ENCODE measurements around the gene ACTL9.

DNA sequence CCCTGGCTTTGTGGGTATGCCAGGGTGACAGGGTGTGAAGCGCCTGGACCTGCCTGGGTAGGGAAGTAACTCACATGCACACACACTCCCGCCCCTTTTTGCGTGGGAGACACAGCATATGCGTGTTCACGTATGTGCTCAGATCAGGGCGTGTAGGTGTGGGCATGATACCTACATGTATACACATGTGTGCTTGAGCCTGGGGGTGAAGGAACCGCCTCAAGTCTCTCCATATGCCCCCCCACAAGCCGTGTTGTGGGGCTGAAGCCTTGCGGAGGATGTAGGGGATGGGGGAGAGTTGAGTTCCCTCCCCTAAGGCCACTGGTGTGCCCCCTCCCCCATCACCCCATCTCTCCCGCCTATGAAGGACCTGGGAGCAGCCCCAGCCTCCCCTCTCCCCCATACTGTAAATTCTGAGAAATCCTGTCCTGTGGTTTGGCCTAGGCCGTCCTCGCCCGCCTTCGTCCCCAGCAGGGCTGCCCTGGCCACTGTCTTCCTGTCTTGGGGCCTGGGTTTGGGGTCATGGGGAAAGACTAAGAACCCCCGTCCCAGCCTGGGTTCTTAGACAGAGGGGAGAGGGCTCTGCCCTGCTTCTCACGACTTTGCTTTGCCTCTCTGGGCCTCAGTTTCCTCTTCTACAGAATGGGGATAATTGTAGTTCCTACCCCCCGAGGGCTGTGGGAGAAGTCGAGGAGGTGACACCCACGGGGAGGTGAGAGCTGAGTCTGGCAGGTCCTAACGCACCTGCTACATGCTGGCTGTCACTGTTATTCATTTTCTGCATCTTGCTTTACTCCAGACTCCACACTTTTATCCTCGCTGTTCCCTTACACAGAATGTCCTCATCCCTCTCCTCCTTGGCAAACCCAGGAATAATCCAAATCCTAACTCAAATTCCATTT is 14.3 kb downstream of the ACTL9 start:
- TF ChIP-seq, protein P1, sequence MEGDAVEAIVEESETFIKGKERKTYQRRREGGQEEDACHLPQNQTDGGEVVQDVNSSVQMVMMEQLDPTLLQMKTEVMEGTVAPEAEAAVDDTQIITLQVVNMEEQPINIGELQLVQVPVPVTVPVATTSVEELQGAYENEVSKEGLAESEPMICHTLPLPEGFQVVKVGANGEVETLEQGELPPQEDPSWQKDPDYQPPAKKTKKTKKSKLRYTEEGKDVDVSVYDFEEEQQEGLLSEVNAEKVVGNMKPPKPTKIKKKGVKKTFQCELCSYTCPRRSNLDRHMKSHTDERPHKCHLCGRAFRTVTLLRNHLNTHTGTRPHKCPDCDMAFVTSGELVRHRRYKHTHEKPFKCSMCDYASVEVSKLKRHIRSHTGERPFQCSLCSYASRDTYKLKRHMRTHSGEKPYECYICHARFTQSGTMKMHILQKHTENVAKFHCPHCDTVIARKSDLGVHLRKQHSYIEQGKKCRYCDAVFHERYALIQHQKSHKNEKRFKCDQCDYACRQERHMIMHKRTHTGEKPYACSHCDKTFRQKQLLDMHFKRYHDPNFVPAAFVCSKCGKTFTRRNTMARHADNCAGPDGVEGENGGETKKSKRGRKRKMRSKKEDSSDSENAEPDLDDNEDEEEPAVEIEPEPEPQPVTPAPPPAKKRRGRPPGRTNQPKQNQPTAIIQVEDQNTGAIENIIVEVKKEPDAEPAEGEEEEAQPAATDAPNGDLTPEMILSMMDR (IDR thresholded peaks at IDR 0.05) = no peak
- TF ChIP-seq ZFX (IDR thresholded peaks at IDR 0.05; ENCODE audit: borderline replicate concordance) = no peak
